Measurements from ENCODE around the gene SPIRE2. TPM values are rescaled to one million over a fixed set of nuclear protein-coding genes. Genes with fewer than 3 reads are reported as not detected.
"Not testable (repeated sequence)": the region's sequence is repeated elsewhere in the genome, so short reads cannot be mapped to it uniquely, and the experiment has no call there.

SPIRE2 gene
- total and polyA plus RNA-seq, 4 donors = 12.3 to 51.3 (median 27.2) TPM

DNA sequence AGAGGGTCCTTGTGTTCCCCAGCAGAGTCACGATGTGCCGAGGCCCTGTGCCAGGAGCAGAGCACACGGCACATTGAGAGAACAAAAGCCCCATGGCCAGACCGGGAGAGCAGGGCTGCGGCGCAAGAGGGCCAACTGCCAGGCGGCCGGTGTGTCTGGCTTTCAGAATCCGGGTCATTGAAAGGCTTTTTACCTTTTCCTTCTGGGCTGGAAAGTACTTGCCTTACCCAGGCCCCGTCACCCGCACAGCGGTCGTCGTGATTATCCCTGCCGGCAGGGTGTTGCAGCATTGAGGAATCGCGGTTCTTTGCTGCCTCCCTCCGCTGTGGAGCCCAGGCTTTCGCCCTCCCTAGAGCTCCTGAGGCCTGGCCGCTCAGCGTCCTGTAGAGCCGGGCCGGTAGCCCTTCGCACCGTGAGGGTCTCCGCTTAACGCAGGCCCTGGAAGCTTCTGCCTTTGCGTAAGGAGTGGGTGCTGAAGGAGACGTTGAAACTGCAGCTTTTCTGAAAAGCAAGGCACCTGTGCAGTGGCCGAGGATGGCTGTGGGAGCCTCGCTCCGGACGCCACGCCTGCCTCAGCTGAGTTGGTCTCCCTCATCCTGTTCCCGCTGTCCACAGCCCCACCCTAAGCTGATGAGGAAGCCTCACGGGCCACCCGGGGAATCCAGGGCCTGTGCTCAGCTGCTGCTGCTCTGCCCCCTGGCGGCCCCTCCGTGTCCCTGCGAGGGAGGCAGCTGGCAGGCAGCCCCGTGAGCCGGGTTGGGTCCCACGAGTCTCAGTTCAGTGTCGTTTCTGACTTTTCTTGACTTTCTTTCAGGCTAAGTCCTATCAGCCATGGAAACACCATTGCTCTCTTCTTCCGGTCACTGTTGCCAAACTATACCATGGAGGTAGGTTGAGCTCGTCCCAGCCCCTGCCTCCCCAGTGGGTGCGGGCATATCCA, 81.8 kb downstream of the SPIRE2 start:
- H3K27me3 ChIP-seq (ENCODE audit: control insufficient read depth, insufficient read depth, low read length) = no peaks in the 10 kb centered on the region
- H3K36me3 ChIP-seq (ENCODE audit: control insufficient read depth, insufficient read depth, low read length) = peaks cover 94% of the 10 kb centered on the region
- H3K9me3 ChIP-seq (ENCODE audit: control insufficient read depth, insufficient read depth, low read length) = no peaks in the 10 kb centered on the region
- 35% methylated on average over 47 of the region's 47 CpGs for WGBS (ENCODE audit: insufficient coverage)
- H3K27ac ChIP-seq (ENCODE audit: low read depth, low read length) = peak overlapping the region; percentile 6
- no peak overlapping the region for H3K4me3 ChIP-seq (ENCODE audit: low read depth, low read length)
- peaks cover 23% of the 10 kb centered on the region for H3K4me1 ChIP-seq (ENCODE audit: control insufficient read depth, insufficient read depth, low read length)
- DNase-seq (ENCODE audit: low read depth in 4 of 6, low spot score in 6 of 6) = peak in 3 of 6 donors; percentile 24 to 86 (median 75)

DNA sequence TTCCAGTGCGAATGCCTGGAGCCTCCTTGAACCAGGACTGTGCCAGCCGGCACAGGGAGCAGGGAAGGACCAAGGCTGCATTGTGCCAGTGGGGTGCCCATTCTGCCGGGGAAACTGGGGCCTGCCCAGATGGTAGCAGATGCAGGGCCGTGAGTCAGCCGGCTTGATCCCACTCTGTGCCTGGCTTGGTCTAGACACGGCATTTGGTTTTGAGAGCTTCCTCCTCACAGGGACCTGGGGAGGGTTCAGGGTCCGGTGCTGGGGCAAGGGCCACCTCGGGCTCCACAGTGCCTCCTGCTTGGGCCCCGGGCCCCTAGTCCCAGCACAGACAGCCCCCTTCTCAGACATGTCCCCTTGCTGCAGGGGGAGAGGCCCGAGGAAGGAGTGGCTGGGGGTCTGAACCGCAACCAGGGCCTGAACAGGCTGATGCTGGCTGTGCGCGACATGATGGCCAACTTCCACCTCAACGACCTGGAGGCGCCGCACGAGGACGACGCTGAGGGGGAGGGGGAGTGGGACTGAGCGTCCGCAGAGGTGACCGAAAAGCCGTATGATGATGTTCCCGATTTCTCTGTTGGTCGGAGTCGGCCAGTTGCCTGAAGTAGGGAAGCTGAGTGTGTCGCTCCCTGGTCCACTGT, 82.6 kb downstream of the SPIRE2 start:
- 92% methylated on average over 25 of the region's 27 CpGs for WGBS (ENCODE audit: insufficient coverage)
- Histone ChIP-seq H3K27me3 (ENCODE audit: control insufficient read depth, insufficient read depth, low read length) (no peaks in the 10 kb centered on the region), H3K9me3 (ENCODE audit: control insufficient read depth, insufficient read depth, low read length) (no peaks in the 10 kb centered on the region), H3K27ac (ENCODE audit: low read depth, low read length) (no peak overlapping the region), H3K4me3 (ENCODE audit: low read depth, low read length) (no peak overlapping the region), H3K36me3 (ENCODE audit: control insufficient read depth, insufficient read depth, low read length) (peaks cover 93% of the 10 kb centered on the region), H3K4me1 (ENCODE audit: control insufficient read depth, insufficient read depth, low read length) (peaks cover 31% of the 10 kb centered on the region)
- DNase-seq (ENCODE audit: low read depth in 4 of 6, low spot score in 6 of 6) = no peak

DNA sequence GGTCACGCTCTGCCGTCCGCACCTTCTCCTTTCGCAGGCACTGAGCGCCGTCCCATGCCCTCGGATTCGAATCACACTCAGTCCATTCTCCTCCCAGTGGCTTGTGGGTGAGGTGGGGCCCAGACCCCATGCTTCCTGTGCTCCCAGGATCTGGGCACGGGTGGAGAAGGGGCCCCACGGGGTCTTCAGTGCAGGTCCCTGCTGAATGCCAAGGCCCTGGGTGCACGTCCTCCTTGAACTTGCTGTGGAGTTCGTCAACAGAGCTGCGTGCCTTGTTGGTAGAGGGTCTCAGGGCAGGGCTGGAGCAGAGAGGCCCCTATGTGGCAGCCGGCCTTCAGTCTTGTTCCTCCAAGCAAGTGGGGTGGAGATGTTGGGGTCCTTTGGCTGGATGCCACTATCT, 83.1 kb downstream of the SPIRE2 start:
- peaks cover 89% of the 10 kb centered on the region for H3K36me3 ChIP-seq (ENCODE audit: control insufficient read depth, insufficient read depth, low read length)

DNA sequence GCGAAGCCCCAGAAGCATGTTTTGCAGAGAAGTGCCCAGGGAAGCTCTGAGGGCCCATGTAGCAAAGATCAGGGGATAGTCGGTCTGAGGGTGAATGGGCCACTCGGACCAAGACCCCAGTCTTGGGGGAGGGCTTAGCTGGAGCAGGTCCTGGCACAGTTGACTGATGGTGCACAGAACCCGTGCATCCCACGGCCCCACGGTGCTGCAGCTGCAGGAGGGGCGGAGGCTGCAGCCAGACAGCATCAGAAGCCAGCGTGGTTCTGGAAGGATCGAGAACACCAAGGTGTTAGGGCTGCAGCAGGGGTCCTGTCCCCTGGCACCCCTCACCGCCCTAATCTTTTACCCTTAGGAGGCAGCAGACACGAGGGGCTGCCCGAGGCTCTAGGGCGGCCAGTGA, 83.9 kb downstream of the SPIRE2 start:
- WGBS (ENCODE audit: insufficient coverage) = 94% methylated on average over 13 of the region's 13 CpGs
- no peaks in the 10 kb centered on the region for H3K27me3 ChIP-seq (ENCODE audit: control insufficient read depth, insufficient read depth, low read length)
- no peak overlapping the region for H3K4me3 ChIP-seq (ENCODE audit: low read depth, low read length)
- no peak overlapping the region for H3K27ac ChIP-seq (ENCODE audit: low read depth, low read length)
- no peaks in the 10 kb centered on the region for H3K9me3 ChIP-seq (ENCODE audit: control insufficient read depth, insufficient read depth, low read length)
- H3K36me3 ChIP-seq (ENCODE audit: control insufficient read depth, insufficient read depth, low read length) = peaks cover 81% of the 10 kb centered on the region
- no peak for DNase-seq (ENCODE audit: low read depth in 4 of 6, low spot score in 6 of 6)
- H3K4me1 ChIP-seq (ENCODE audit: control insufficient read depth, insufficient read depth, low read length) = peaks cover 34% of the 10 kb centered on the region

More for the DNA sequence above, 83.1 kb downstream of the SPIRE2 start:
- H3K27ac ChIP-seq (ENCODE audit: low read depth, low read length) = no peak overlapping the region
- no peak for DNase-seq (ENCODE audit: low read depth in 4 of 6, low spot score in 6 of 6)
- H3K4me1 ChIP-seq (ENCODE audit: control insufficient read depth, insufficient read depth, low read length) = peaks cover 33% of the 10 kb centered on the region
- 94% methylated on average over 6 of the region's 14 CpGs for WGBS (ENCODE audit: insufficient coverage)
- no peaks in the 10 kb centered on the region for H3K9me3 ChIP-seq (ENCODE audit: control insufficient read depth, insufficient read depth, low read length)
- no peak overlapping the region for H3K4me3 ChIP-seq (ENCODE audit: low read depth, low read length)
- H3K27me3 ChIP-seq (ENCODE audit: control insufficient read depth, insufficient read depth, low read length) = no peaks in the 10 kb centered on the region

DNA sequence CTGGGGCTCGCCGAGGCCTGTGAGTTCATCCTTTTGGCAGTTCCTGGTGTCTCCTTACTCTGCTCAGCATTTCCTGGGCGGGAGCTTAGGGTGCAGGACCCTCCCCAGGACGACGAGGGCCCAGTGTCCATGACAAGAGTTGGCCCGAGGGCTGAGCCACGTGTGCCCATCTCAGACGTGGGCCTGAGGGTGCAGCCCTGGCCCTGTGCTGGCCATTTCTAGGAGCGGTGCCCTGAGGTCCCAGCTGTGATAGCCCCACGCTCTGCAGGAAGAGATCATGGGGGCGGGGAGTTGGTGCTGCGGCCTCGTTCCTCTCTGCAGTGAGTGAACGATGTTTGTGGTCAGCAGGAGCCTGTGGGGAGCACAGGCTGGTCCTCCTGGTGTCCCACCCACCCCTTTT, 84.4 kb downstream of the SPIRE2 start:
- no peak overlapping the region for H3K27ac ChIP-seq (ENCODE audit: low read depth, low read length)
- peaks cover 39% of the 10 kb centered on the region for H3K4me1 ChIP-seq (ENCODE audit: control insufficient read depth, insufficient read depth, low read length)
- no peak for DNase-seq (ENCODE audit: low read depth in 4 of 6, low spot score in 6 of 6)
- H3K9me3 ChIP-seq (ENCODE audit: control insufficient read depth, insufficient read depth, low read length) = no peaks in the 10 kb centered on the region
- no peak overlapping the region for H3K4me3 ChIP-seq (ENCODE audit: low read depth, low read length)
- WGBS (ENCODE audit: insufficient coverage) = 90% methylated on average over 12 of the region's 14 CpGs
- peaks cover 76% of the 10 kb centered on the region for H3K36me3 ChIP-seq (ENCODE audit: control insufficient read depth, insufficient read depth, low read length)
- no peaks in the 10 kb centered on the region for H3K27me3 ChIP-seq (ENCODE audit: control insufficient read depth, insufficient read depth, low read length)

DNA sequence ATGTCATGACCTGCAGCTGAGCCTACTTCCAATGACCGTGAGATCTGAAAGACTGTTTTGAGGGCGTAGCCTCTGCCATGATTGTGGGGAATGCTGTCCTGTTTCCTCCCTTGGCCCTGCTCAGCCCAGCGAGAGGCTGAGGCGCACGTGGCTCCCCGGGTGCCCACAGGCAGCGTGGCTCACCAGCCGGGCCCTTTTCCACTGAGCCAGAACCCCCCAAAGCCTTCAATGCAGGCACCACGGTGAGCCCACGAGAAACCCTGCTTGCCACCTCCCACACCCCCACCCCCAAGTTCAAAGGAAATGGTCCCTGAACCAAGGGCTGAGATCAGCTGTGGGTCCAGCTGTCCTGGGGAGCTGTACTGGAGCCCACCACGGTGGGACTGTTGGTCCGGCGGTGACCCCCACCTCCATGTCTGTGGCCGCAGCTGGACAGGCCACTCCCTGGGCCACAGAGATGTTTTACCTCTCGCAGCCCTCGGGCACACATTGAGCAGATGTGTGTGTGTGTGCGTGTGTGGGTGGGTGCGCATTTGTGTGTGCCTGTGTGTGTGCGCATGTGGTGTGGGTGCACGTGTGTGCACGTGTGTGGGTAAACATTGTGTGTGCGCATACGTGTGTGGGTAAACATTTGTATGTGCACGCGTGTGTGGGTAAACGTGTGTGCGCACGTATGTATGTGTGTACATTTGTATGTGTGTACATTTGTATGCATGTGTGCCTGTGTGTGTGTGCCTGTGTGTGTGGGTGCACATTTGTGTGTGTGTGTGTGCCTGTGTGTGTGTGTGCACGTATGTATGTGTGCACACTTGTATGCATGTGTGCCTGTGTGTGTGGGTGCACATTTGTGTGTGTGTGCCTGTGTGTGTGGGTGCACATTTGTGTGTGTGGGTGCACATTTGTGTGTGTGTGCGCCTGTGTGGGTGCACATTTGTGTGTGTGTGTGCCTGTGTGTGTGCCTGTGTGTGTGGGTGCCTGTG, 85.4 kb downstream of the SPIRE2 start:
- no peak for DNase-seq (ENCODE audit: low read depth in 4 of 6, low spot score in 6 of 6)
- Histone ChIP-seq H3K36me3 (ENCODE audit: control insufficient read depth, insufficient read depth, low read length) (peaks cover 66% of the 10 kb centered on the region), H3K9me3 (ENCODE audit: control insufficient read depth, insufficient read depth, low read length) (no peaks in the 10 kb centered on the region), H3K27ac (ENCODE audit: low read depth, low read length) (no peak overlapping the region), H3K4me3 (ENCODE audit: low read depth, low read length) (no peak overlapping the region), H3K4me1 (ENCODE audit: control insufficient read depth, insufficient read depth, low read length) (peaks cover 49% of the 10 kb centered on the region), H3K27me3 (ENCODE audit: control insufficient read depth, insufficient read depth, low read length) (no peaks in the 10 kb centered on the region)
- WGBS (ENCODE audit: insufficient coverage) = 90% methylated on average over 30 of the region's 30 CpGs

DNA sequence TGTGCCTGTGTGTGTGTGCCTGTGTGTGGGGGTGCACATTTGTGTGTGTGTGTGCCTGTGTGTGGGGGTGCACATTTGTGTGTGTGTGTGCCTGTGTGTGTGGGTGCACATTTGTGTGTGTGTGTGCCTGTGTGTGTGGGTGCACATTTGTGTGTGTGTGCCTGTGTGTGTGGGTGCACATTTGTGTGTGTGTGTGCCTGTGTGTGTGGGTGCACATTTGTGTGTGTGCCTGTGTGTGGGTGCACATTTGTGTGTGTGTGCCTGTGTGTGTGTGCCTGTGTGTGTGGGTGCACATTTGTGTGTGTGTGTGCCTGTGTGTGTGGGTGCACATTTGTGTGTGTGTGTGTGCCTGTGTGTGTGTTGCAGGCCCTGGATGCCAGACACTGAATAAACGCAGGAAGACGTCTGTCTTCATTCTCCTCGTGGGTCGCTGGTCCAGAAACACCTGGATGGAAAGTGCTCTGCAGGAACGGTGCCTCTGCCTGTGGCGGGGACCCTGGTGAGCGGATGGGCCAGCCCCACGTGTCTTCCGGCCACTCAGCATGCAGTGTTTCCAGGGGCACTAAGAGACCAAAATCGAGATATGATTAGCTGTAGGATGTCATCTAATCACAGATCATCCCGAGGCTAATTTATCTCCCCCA, 86.5 kb downstream of the SPIRE2 start:
- H3K36me3 ChIP-seq (ENCODE audit: control insufficient read depth, insufficient read depth, low read length) = peaks cover 62% of the 10 kb centered on the region
- DNase-seq (ENCODE audit: low read depth in 4 of 6, low spot score in 6 of 6); H3K4me3 ChIP-seq (ENCODE audit: low read depth, low read length); H3K9me3 ChIP-seq (ENCODE audit: control insufficient read depth, insufficient read depth, low read length); H3K27ac ChIP-seq (ENCODE audit: low read depth, low read length); H3K27me3 ChIP-seq (ENCODE audit: control insufficient read depth, insufficient read depth, low read length): not testable (repeated sequence)
- H3K4me1 ChIP-seq (ENCODE audit: control insufficient read depth, insufficient read depth, low read length) = peaks cover 51% of the 10 kb centered on the region
- 58% methylated on average over 7 of the region's 11 CpGs for WGBS (ENCODE audit: insufficient coverage)

DNA sequence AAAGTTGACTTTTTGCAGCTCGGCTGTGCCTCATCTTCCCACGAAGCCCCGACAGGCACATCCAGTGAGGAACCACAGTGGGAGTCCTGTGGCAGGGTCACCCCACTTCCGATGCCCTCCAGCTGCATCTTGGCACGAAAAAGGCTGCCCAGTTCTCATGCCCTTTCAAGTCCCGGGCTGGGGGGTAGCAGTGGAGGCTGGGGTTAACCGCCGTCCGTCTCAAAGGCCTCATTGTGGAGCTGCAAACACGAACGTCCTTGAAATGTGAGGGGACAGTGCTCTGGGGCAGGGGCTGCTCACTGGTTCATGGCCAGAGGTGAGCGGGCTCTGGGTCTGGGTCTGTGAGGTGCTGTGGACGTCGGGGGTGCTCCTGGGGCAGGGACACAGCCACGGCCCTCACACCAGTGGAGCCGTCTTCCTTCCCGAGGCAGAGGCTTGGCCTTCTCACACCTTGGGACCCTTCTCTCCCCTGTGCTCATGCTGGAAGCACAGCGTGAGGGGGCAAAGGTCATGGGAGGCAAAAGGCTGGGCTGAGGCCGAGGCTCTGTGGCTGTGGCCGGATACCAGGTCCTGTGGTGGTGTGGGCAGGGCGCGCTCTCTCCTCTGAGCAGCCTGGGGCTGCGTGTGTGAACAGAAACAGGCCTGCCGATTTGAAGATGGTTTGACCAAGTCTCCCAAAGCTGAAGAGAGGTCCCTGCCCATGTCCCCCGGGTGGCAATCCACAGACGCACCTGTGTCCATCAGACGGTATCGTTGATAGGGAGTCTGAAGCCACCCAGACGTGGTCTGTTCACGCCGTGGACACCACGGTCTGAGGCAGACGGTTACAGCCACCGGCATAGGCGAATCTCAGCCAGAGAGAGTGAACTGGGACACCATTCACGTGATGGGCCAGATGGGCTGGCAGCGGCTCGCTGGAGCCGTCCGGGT, 87.3 kb downstream of the SPIRE2 start:
- peaks cover 57% of the 10 kb centered on the region for H3K36me3 ChIP-seq (ENCODE audit: control insufficient read depth, insufficient read depth, low read length)
- H3K27ac ChIP-seq (ENCODE audit: low read depth, low read length) = no peak overlapping the region
- DNase-seq (ENCODE audit: low read depth in 4 of 6, low spot score in 6 of 6) = peak in 2 of 6 donors; percentile 22 to 34
- H3K27me3 ChIP-seq (ENCODE audit: control insufficient read depth, insufficient read depth, low read length) = no peaks in the 10 kb centered on the region
- WGBS (ENCODE audit: insufficient coverage) = 74% methylated on average over 36 of the region's 40 CpGs
- no peaks in the 10 kb centered on the region for H3K9me3 ChIP-seq (ENCODE audit: control insufficient read depth, insufficient read depth, low read length)
- peaks cover 51% of the 10 kb centered on the region for H3K4me1 ChIP-seq (ENCODE audit: control insufficient read depth, insufficient read depth, low read length)
- no peak overlapping the region for H3K4me3 ChIP-seq (ENCODE audit: low read depth, low read length)
